Endothelial cell (in vitro differentiated cells): ENCODE measurements around the gene ANKRD55. TPM values are rescaled to one million over a fixed set of nuclear protein-coding genes. Genes with fewer than 3 reads are reported as not detected.

Experiments used
- DNase-seq: peaks from one replicate; pipeline ENCODE4 v3.0.0; 2021; ENCODE audit warnings: low spot score
- H3K27ac Mint-ChIP-seq: one replicate; pipeline ENCODE4 v1.8.0; 2021; ENCODE audit warnings: mixed read lengths, inconsistent platforms; ENCODE audit not compliant: unreplicated experiment
- H3K27me3 Mint-ChIP-seq: one replicate; pipeline ENCODE4 v1.8.0; 2021; ENCODE audit warnings: mild to moderate bottlenecking, moderate library complexity, mixed read lengths, inconsistent platforms; ENCODE audit not compliant: unreplicated experiment
- H3K36me3 Mint-ChIP-seq: one replicate; pipeline ENCODE4 v1.8.0; 2021; ENCODE audit warnings: mild to moderate bottlenecking, low read depth, mixed read lengths, inconsistent platforms; ENCODE audit not compliant: unreplicated experiment
- H3K4me1 Mint-ChIP-seq: one replicate; pipeline ENCODE4 v1.8.0; 2021; ENCODE audit warnings: mild to moderate bottlenecking, mixed read lengths, inconsistent platforms; ENCODE audit not compliant: unreplicated experiment
- H3K4me3 Mint-ChIP-seq: one replicate; pipeline ENCODE4 v1.8.0; 2021; ENCODE audit warnings: mild to moderate bottlenecking, mixed read lengths, inconsistent platforms; ENCODE audit not compliant: unreplicated experiment
- H3K9me3 Mint-ChIP-seq: one replicate; pipeline ENCODE4 v1.8.0; 2021; ENCODE audit warnings: mixed read lengths, inconsistent platforms; ENCODE audit not compliant: unreplicated experiment
- total RNA-seq: library from RNA; stranded (reverse); fragmentation: NEBNext Ultra II Directional; extraction: Animal tissue kit (Norgen Biotek cat#: 25700); gene quantifications from one replicate; pipeline ENCODE4 v1.2.1, GENCODE V29; 2021; ENCODE audit not compliant: unreplicated experiment
- TF ChIP-seq, protein P1 (sequence below): fragments of 200-600 bp; sonication (generic); IDR thresholded peaks from one replicate; pipeline ENCODE4 v1.5.0; 2021; ENCODE audit warnings: antibody characterized with exemption; ENCODE audit not compliant: unreplicated experiment

ANKRD55 gene
- total RNA-seq, 1 donor from 2014 or later = not detected

DNA sequence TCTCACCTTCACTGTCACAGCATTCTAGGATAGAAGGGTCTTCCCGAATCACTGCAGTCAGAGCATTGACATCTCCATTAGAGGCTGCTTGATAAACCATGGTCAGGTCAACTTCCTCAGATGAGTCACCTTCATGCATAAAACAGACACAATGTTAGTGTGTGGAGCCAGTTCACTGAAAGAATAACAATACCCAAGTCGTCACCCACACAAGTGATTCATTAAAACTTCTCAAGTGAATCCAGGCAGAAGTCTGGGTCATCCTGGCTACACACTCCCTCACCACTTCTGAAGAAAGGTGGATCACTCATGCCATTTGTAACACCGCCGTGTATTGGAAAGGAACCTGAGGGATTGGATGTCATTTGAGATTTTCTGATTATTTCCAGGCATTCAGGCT lies 49.6 kb downstream of the ANKRD55 start:
- Mint-ChIP-seq H3K4me1 (no peaks in the 10 kb centered on the region), H3K4me3 (no peak overlapping the region), H3K36me3 (no peaks in the 10 kb centered on the region), H3K9me3 (no peaks in the 10 kb centered on the region), H3K27ac (no peak overlapping the region), H3K27me3 (no peaks in the 10 kb centered on the region)
- TF ChIP-seq, protein P1, sequence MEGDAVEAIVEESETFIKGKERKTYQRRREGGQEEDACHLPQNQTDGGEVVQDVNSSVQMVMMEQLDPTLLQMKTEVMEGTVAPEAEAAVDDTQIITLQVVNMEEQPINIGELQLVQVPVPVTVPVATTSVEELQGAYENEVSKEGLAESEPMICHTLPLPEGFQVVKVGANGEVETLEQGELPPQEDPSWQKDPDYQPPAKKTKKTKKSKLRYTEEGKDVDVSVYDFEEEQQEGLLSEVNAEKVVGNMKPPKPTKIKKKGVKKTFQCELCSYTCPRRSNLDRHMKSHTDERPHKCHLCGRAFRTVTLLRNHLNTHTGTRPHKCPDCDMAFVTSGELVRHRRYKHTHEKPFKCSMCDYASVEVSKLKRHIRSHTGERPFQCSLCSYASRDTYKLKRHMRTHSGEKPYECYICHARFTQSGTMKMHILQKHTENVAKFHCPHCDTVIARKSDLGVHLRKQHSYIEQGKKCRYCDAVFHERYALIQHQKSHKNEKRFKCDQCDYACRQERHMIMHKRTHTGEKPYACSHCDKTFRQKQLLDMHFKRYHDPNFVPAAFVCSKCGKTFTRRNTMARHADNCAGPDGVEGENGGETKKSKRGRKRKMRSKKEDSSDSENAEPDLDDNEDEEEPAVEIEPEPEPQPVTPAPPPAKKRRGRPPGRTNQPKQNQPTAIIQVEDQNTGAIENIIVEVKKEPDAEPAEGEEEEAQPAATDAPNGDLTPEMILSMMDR = no peak
- DNase-seq = no peak

DNA sequence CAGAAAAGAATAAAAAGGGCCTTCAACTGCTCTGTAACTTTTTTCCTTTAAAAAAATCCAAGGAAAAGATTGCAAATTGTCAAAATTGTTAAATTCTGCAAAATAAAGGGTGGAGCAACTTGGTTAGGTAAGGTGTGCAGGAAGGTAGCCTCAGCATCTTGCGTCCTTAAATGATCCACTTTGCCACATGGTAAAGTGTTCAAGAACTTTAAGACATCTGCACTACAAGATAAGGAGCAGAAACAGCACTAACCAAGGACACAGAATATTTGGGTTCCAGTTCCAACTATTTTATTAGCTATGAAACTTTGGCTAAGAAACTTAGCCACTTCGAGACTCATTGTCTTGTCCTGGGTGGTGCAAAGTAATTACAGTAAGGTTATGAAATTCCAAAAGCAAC lies 53.7 kb downstream of the ANKRD55 start:
- TF ChIP-seq, protein P1 = no peak
- Mint-ChIP-seq H3K9me3 (no peaks in the 10 kb centered on the region), H3K27me3 (no peaks in the 10 kb centered on the region), H3K4me1 (peaks cover 3% of the 10 kb centered on the region), H3K36me3 (no peaks in the 10 kb centered on the region), H3K4me3 (no peak overlapping the region), H3K27ac (no peak overlapping the region)
- DNase-seq = no peak

GRCh38 chr5:56178823-56179222 lies 54.3 kb downstream of the ANKRD55 start:
- H3K27me3 Mint-ChIP-seq = no peaks in the 10 kb centered on the region
- DNase-seq = no peak

GRCh38 chr5:56176871-56177533 lies 56.1 kb downstream of the ANKRD55 start:
- TF ChIP-seq, protein P1 = no peak

More at GRCh38 chr5:56178823-56179222, 54.3 kb downstream of the ANKRD55 start:
- Mint-ChIP-seq H3K27ac (no peak overlapping the region), H3K4me3 (no peak overlapping the region), H3K36me3 (no peaks in the 10 kb centered on the region), H3K9me3 (no peaks in the 10 kb centered on the region), H3K4me1 (peaks cover 3% of the 10 kb centered on the region)
- TF ChIP-seq, protein P1 = no peak

DNA sequence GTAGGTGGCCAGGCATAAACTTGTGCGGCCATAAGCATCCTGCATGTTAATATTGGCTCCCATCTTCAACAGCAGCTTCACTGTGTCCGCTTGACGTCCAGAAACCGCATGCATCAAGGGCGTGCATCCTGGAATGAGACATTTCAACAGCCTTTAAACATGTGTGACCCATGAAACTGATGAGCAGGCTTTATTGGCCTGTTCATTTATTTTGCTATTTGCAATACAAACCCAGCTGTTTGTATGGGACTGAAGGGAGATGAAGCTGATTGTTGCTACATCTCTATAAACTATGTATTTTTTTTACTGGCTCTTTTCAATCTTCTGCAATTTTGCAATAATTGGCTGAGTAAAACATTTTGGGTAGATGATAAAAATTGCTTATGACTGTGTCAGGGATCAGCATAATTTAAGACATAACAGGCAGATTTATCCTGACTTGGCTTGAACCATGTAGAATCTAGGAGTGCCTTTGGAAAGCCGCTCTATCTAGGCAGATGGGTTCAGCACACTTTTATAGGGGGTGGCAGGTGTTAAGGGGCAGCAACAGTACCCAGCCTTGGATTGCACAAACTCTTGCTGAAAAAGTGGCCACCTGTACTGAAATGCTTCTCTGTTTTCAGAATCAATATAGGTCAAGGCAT lies 56.9 kb downstream of the ANKRD55 start:
- H3K36me3 Mint-ChIP-seq = no peaks in the 10 kb centered on the region
- TF ChIP-seq, protein P1 = no peak
- H3K4me1 Mint-ChIP-seq = peaks cover 3% of the 10 kb centered on the region
- no peaks in the 10 kb centered on the region for H3K9me3 Mint-ChIP-seq
- no peak overlapping the region for H3K27ac Mint-ChIP-seq
- H3K4me3 Mint-ChIP-seq = no peak overlapping the region
- no peaks in the 10 kb centered on the region for H3K27me3 Mint-ChIP-seq
- DNase-seq = no peak

More at GRCh38 chr5:56176871-56177533, 56.1 kb downstream of the ANKRD55 start:
- H3K27me3 Mint-ChIP-seq = no peaks in the 10 kb centered on the region
- H3K36me3 Mint-ChIP-seq = no peaks in the 10 kb centered on the region
- no peak overlapping the region for H3K27ac Mint-ChIP-seq
- H3K4me3 Mint-ChIP-seq = no peak overlapping the region
- no peak for DNase-seq
- no peaks in the 10 kb centered on the region for H3K9me3 Mint-ChIP-seq
- peaks cover 3% of the 10 kb centered on the region for H3K4me1 Mint-ChIP-seq
